Liver (tissue), 2 donors: ENCODE measurements around the gene TAS2R20.

Experiments used
- TF ChIP-seq, protein P1 (sequence below): fragments of 150-350 bp; IDR thresholded peaks from 2 replicates; pipeline ENCODE4 v1.5.1; 2017; ENCODE audit warnings: improper control_type of control experiment, low read depth, low read length; ENCODE audit not compliant: missing input control
- TF ChIP-seq, protein P2 (sequence below): IDR thresholded peaks from 2 replicates; pipeline ENCODE4 v1.6.1; 2016; ENCODE audit warnings: antibody characterized with exemption
- donor health status: healthy.

DNA sequence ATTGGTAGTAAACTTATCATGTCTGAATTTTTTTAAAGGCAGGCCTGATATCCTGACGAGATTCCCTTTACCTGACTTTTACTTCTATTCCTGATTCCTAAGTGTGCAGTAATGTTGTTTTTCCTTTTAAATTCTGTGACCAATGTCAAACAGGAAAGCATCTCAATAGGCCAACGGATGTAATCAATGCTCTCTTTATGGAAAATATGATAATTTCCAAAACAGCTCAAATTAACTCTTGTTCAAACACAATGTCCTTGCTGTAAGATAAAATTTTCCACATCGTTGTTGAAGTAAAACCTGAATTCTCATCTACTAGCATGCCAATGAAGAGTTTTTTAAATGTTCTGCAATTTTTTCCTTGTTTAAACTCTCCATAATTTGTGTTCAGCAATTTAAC is 41.1 kb upstream of the TAS2R20 start:
- TF ChIP-seq, protein P1, sequence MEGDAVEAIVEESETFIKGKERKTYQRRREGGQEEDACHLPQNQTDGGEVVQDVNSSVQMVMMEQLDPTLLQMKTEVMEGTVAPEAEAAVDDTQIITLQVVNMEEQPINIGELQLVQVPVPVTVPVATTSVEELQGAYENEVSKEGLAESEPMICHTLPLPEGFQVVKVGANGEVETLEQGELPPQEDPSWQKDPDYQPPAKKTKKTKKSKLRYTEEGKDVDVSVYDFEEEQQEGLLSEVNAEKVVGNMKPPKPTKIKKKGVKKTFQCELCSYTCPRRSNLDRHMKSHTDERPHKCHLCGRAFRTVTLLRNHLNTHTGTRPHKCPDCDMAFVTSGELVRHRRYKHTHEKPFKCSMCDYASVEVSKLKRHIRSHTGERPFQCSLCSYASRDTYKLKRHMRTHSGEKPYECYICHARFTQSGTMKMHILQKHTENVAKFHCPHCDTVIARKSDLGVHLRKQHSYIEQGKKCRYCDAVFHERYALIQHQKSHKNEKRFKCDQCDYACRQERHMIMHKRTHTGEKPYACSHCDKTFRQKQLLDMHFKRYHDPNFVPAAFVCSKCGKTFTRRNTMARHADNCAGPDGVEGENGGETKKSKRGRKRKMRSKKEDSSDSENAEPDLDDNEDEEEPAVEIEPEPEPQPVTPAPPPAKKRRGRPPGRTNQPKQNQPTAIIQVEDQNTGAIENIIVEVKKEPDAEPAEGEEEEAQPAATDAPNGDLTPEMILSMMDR, result no peak
- TF ChIP-seq, protein P2, sequence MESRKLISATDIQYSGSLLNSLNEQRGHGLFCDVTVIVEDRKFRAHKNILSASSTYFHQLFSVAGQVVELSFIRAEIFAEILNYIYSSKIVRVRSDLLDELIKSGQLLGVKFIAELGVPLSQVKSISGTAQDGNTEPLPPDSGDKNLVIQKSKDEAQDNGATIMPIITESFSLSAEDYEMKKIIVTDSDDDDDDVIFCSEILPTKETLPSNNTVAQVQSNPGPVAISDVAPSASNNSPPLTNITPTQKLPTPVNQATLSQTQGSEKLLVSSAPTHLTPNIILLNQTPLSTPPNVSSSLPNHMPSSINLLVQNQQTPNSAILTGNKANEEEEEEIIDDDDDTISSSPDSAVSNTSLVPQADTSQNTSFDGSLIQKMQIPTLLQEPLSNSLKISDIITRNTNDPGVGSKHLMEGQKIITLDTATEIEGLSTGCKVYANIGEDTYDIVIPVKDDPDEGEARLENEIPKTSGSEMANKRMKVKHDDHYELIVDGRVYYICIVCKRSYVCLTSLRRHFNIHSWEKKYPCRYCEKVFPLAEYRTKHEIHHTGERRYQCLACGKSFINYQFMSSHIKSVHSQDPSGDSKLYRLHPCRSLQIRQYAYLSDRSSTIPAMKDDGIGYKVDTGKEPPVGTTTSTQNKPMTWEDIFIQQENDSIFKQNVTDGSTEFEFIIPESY, result no peak
